Kidney (tissue), 14 donors: Measurements from ENCODE around the gene PLD4. TPM values are rescaled to one million over a fixed set of nuclear protein-coding genes. Genes with fewer than 3 reads are reported as not detected.
A peak's percentile ranks its signal among the peaks of the same experiment; 100 is the strongest.

Experiments
- DNase-seq, 5 donors: peaks; one replicate each; pipeline ENCODE4 v3.0.0-alpha.2; 2013 to 2020
- FAIRE-seq: peaks from 2 replicates; lab custom pipeline; 2012; peaks lifted over from hg19 to GRCh38; lab: Jason Lieb, UNC
- H3K27ac ChIP-seq, 2 donors: one replicate each; pipeline ENCODE4 v1.7.0; 2013; ENCODE audit warnings: low read depth in 2 of 2, low read length in 2 of 2, inconsistent platforms in 1 of 2
- H3K27me3 ChIP-seq: one replicate; pipeline ENCODE4 v1.7.1; 2013; ENCODE audit warnings: low read length, inconsistent platforms; ENCODE audit not compliant: control insufficient read depth, insufficient read depth
- H3K36me3 ChIP-seq, 3 donors: one replicate each; pipeline versions ENCODE4 v1.7.0 to v1.7.1; 2013; ENCODE audit warnings: low read length in 3 of 3, control low read depth in 1 of 3, inconsistent platforms in 1 of 3; ENCODE audit not compliant: insufficient read depth in 3 of 3, control insufficient read depth in 2 of 3
- H3K4me1 ChIP-seq, 3 donors: one replicate each; pipeline versions ENCODE4 v1.7.0 to v1.7.1; 2013; ENCODE audit warnings: low read length in 3 of 3, inconsistent platforms in 1 of 3, low read depth in 1 of 3; ENCODE audit not compliant: control insufficient read depth in 2 of 3, insufficient read depth in 2 of 3
- H3K4me3 ChIP-seq, 3 donors: one replicate each; pipeline versions ENCODE4 v1.7.0 to v1.8.1; 2013; ENCODE audit warnings: low read length in 3 of 3, control low read depth in 1 of 3, inconsistent platforms in 1 of 3
- H3K9ac ChIP-seq, 3 donors: one replicate each; pipeline versions ENCODE4 v1.7.0 to v1.7.1; 2013; ENCODE audit warnings: low read length in 3 of 3, control low read depth in 1 of 3, inconsistent platforms in 1 of 3
- H3K9me3 ChIP-seq, 3 donors: one replicate each; pipeline versions ENCODE4 v1.7.0 to v1.7.1; 2013; ENCODE audit warnings: low read length in 3 of 3, control low read depth in 1 of 3, inconsistent platforms in 1 of 3; ENCODE audit not compliant: control insufficient read depth in 2 of 3, insufficient read depth in 1 of 3
- CTCF ChIP-seq: IDR thresholded peaks from 3 replicates; pipeline ENCODE4 v1.5.1; 2012; ENCODE audit warnings: mild to moderate bottlenecking, moderate library complexity, borderline replicate concordance; ENCODE audit not compliant: insufficient read depth; ENCODE audit errors: extremely low read depth
- intact Hi-C: fragments of 100-400 bp; cut with DNase I; formaldehyde crosslinking; loops from one replicate; pipeline ENCODE4 v1.11.1; 2022
- polyA plus RNA-seq: library from polyadenylated mRNA; stranded (reverse); fragments of 350-450 nt; fragmentation: Illumina TruSeq; extraction: RNeasy Lipid Tissue Mini Kit (QIAGEN cat#74804); gene quantifications from one replicate; pipeline ENCODE4 v1.2.3, GENCODE V29; 2014; ENCODE audit warnings: low read depth, low replicate concordance; ENCODE audit not compliant: insufficient read depth
- total RNA-seq: library from RNA; stranded (reverse); fragmentation: NEBNext Ultra II Directional; extraction: Animal tissue kit (Norgen Biotek cat#: 25700); gene quantifications from one replicate; pipeline ENCODE4 v1.2.1, GENCODE V29; 2021
- donor health status: control.
- donor health status: control.
- donor health status: control.
- donor health status: control.
- donor health status: control.
- donor health status: DM: yes; HTN: yes; CAD: no.
- donor health status: Normal renal cell carcinoma (clear cell type).

The PLD4 gene
- total and polyA plus RNA-seq, 2 donors from 2014 or later: 3.2 TPM; not detected in 1

GRCh38 chr14:104964546-104964945, 39.9 kb downstream of the PLD4 start:
- no peak for TF ChIP-seq CTCF
- FAIRE-seq: no peak
- no peak overlapping the region for H3K27ac ChIP-seq
- intact Hi-C loops: no loop called here
- no peak overlapping the region for H3K9ac ChIP-seq
- no peaks in the 10 kb centered on the region for H3K27me3 ChIP-seq
- H3K4me1 ChIP-seq: peaks cover 0 to 14% (median 0%) of the 10 kb centered on the region in 3 donors
- H3K9me3 ChIP-seq: no peaks in the 10 kb centered on the region
- no peaks in the 10 kb centered on the region for H3K36me3 ChIP-seq
- no peak for DNase-seq
- H3K4me3 ChIP-seq: no peak overlapping the region

GRCh38 chr14:104965561-104966231, 41.0 kb downstream of the PLD4 start:
- Histone ChIP-seq H3K9me3 (no peaks in the 10 kb centered on the region), H3K27ac (no peak overlapping the region), H3K27me3 (no peaks in the 10 kb centered on the region), H3K4me3 (no peak overlapping the region), H3K4me1 (peaks cover 0 to 14% (median 0%) of the 10 kb centered on the region in 3 donors), H3K36me3 (no peaks in the 10 kb centered on the region), H3K9ac (no peak overlapping the region)
- intact Hi-C loops: no loop called here
- DNase-seq (peak in 1 of 5 donors; percentile 71), FAIRE-seq (no peak)
- TF ChIP-seq CTCF: no peak

DNA sequence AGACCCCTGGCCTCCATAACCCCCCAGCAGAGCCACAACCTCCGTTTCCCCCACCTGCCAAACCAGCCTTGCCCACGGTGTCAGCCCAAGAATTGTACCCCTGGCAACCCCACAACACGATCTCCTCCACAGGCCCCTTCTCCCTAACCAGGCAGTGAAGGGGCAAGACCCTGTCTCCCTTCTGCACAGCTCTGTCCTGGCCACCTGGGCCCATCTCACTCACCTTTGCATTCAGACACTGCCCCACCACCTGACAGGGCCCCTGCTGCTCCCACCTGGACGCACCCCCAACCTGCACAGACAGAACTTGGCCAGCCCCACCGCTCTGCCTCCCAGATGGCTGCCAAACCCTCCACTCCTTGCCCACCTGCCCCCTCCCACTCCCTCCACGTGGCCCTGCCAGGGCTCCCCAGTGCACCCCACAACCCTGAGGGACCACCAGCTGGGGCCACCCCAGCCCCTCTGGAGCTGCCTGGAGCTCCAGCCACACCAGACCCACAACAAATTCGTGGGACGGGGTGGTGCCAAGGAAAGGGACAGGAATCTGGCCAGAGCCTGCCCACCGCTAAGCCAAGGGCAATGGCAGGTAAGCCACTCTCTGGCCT, 41.7 kb downstream of the PLD4 start:
- FAIRE-seq (no peak), DNase-seq (peak in 1 of 5 donors; percentile 68)
- peaks cover 0 to 14% (median 0%) of the 10 kb centered on the region in 3 donors for H3K4me1 ChIP-seq
- no peak overlapping the region for H3K9ac ChIP-seq
- H3K36me3 ChIP-seq: no peaks in the 10 kb centered on the region
- intact Hi-C loops: no loop called here
- no peaks in the 10 kb centered on the region for H3K27me3 ChIP-seq
- no peak overlapping the region for H3K4me3 ChIP-seq
- H3K27ac ChIP-seq: no peak overlapping the region
- H3K9me3 ChIP-seq: no peaks in the 10 kb centered on the region
- TF ChIP-seq CTCF: no peak
